Loucy (cell line): Measurements from ENCODE around the gene ATG13.
A peak's percentile ranks its signal among the peaks of the same experiment; 100 is the strongest.
"Not testable (repeated sequence)": the region's sequence is repeated elsewhere in the genome, so short reads cannot be mapped to it uniquely, and the experiment has no call there.

ENCODE experiments used
- H2AFZ ChIP-seq: fragments of 200-600 bp; sonication (generic); 2 replicates; pipeline ENCODE4 v1.6.0; 2016; ENCODE audit warnings: antibody characterized with exemption, mild to moderate bottlenecking, low read length, moderate library complexity
- H3F3A ChIP-seq: fragments of 200-600 bp; 2 replicates; pipeline ENCODE4 v1.6.0; 2016; ENCODE audit warnings: antibody characterized with exemption, low read depth, mild to moderate bottlenecking
- H3K27me3 ChIP-seq: fragments of 200-600 bp; sonication (generic); 2 replicates; pipeline ENCODE4 v1.6.1; 2014; ENCODE audit warnings: low read length, mild to moderate bottlenecking; ENCODE audit not compliant: insufficient read depth, poor library complexity, severe bottlenecking
- H3K36me3 ChIP-seq: fragments of 200-600 bp; sonication (generic); 2 replicates; pipeline ENCODE4 v1.6.1; 2016; ENCODE audit warnings: low read length; ENCODE audit not compliant: insufficient read depth
- H3K4me1 ChIP-seq: fragments of 200-600 bp; sonication (generic); 2 replicates; pipeline ENCODE4 v1.5.1; 2014; ENCODE audit warnings: low read length, mild to moderate bottlenecking; ENCODE audit not compliant: insufficient read depth, poor library complexity, severe bottlenecking
- H3K4me2 ChIP-seq: fragments of 200-600 bp; sonication (generic); 2 replicates; pipeline ENCODE4 v1.6.0; 2014; ENCODE audit warnings: antibody characterized with exemption, low read length, low read depth, mild to moderate bottlenecking; ENCODE audit not compliant: poor library complexity, severe bottlenecking
- H3K4me3 ChIP-seq: fragments of 200-600 bp; sonication (generic); 2 replicates; pipeline ENCODE4 v1.5.1; 2014; ENCODE audit warnings: low read length, mild to moderate bottlenecking, mixed read lengths; ENCODE audit not compliant: poor library complexity, severe bottlenecking
- H3K79me2 ChIP-seq: fragments of 200-600 bp; sonication (generic); 2 replicates; pipeline ENCODE4 v1.6.1; 2014; ENCODE audit warnings: low read length; ENCODE audit not compliant: insufficient read depth
- H3K9ac ChIP-seq: fragments of 200-600 bp; sonication (generic); 2 replicates; pipeline ENCODE4 v1.6.0; 2014; ENCODE audit warnings: mild to moderate bottlenecking, low read depth, low read length, moderate library complexity; ENCODE audit not compliant: poor library complexity, severe bottlenecking
- H3K9me2 ChIP-seq: fragments of 200-600 bp; sonication (generic); replicated peaks from 2 replicates; pipeline ENCODE4 v1.6.1; 2016; ENCODE audit warnings: low read depth, low read length, mixed read lengths
- H3K9me3 ChIP-seq: fragments of 200-600 bp; sonication (generic); 2 replicates; pipeline ENCODE4 v1.6.1; 2014; ENCODE audit warnings: mild to moderate bottlenecking, antibody characterized with exemption, low read length, low read depth; ENCODE audit not compliant: insufficient read depth
- H4K20me1 ChIP-seq: fragments of 200-600 bp; sonication (generic); 2 replicates; pipeline ENCODE4 v1.6.0; 2014; ENCODE audit warnings: antibody characterized with exemption, low read length, mild to moderate bottlenecking; ENCODE audit not compliant: insufficient read depth, poor library complexity, severe bottlenecking
- CTCF ChIP-seq: fragments of 200-600 bp; sonication (generic); conservative IDR thresholded peaks from 2 replicates; pipeline ENCODE4 v1.5.1; 2014; ENCODE audit warnings: mild to moderate bottlenecking, antibody characterized with exemption, low read length
- EZH2phosphoT487 ChIP-seq: fragments of 200-600 bp; IDR thresholded peaks from 2 replicates; pipeline ENCODE4 v1.6.1; 2018; ENCODE audit warnings: antibody characterized with exemption, mild to moderate bottlenecking, moderate library complexity, borderline replicate concordance

ATG13 gene

GRCh38 chr11:46668480-46669085, 51.2 kb downstream of the ATG13 start:
- H3K9me3 ChIP-seq = no peaks in the 10 kb centered on the region
- H3K4me3 ChIP-seq = no peak overlapping the region
- H3K79me2 ChIP-seq = peaks cover 8% of the 10 kb centered on the region; the same call in 1 of the 2 replicates
- H2AFZ ChIP-seq = no peak overlapping the region
- H3K9ac ChIP-seq = no peak overlapping the region
- TF ChIP-seq CTCF = no peak
- TF ChIP-seq EZH2phosphoT487 = no peak
- no peaks in the 10 kb centered on the region for H3K9me2 ChIP-seq
- H3K4me2 ChIP-seq = no peak overlapping the region
- peaks cover 19% of the 10 kb centered on the region for H3F3A ChIP-seq
- no peaks in the 10 kb centered on the region for H4K20me1 ChIP-seq
- peaks cover 57% of the 10 kb centered on the region for H3K4me1 ChIP-seq
- H3K27me3 ChIP-seq = no peaks in the 10 kb centered on the region
- H3K36me3 ChIP-seq = peaks cover 61% of the 10 kb centered on the region; the same call in 1 of the 2 replicates

- H3K9me2 ChIP-seq = no peaks in the 10 kb centered on the region
- H2AFZ ChIP-seq = no peak overlapping the region
- H3F3A ChIP-seq = peaks cover 24% of the 10 kb centered on the region
- H3K4me2 ChIP-seq = peak overlapping the region; percentile 75
- H3K9ac ChIP-seq = peak overlapping the region; percentile 65
- peaks cover 51% of the 10 kb centered on the region; the same call in 1 of the 2 replicates for H3K36me3 ChIP-seq
- no peak overlapping the region for H3K4me3 ChIP-seq
- H3K27me3 ChIP-seq = no peaks in the 10 kb centered on the region
- peak; percentile 80 for TF ChIP-seq CTCF
- no peak for TF ChIP-seq EZH2phosphoT487
- H3K4me1 ChIP-seq = peaks cover 67% of the 10 kb centered on the region
- peaks cover 8% of the 10 kb centered on the region; the same call in 1 of the 2 replicates for H3K79me2 ChIP-seq
- no peaks in the 10 kb centered on the region for H4K20me1 ChIP-seq
- H3K9me3 ChIP-seq = no peaks in the 10 kb centered on the region
Measured at GRCh38 chr11:46669711-46670139, 52.4 kb downstream of the ATG13 start.

- not testable (repeated sequence) for H3K9me3 ChIP-seq, H3K79me2 ChIP-seq, H4K20me1 ChIP-seq, H2AFZ ChIP-seq, H3K27me3 ChIP-seq, H3K9me2 ChIP-seq
- Histone ChIP-seq H3K9ac (peak overlapping the region; percentile 65), H3K4me2 (peak overlapping the region; percentile 75), H3K4me3 (peak overlapping the region; percentile 46), H3K4me1 (peaks cover 75% of the 10 kb centered on the region), H3F3A (peaks cover 31% of the 10 kb centered on the region), H3K36me3 (peaks cover 43% of the 10 kb centered on the region; the same call in 1 of the 2 replicates)
Measured at GRCh38 chr11:46670521-46670920, 53.2 kb downstream of the ATG13 start.

- H3K36me3 ChIP-seq = peaks cover 44% of the 10 kb centered on the region; the same call in 1 of the 2 replicates
Measured at GRCh38 chr11:46671958-46672315, 54.6 kb downstream of the ATG13 start.

More at GRCh38 chr11:46671958-46672315, 54.6 kb downstream of the ATG13 start:
- H3K4me1 ChIP-seq = peaks cover 79% of the 10 kb centered on the region
- H2AFZ ChIP-seq = no peak overlapping the region
- peak overlapping the region; percentile 75 for H3K4me2 ChIP-seq
- H3K9me3 ChIP-seq = no peaks in the 10 kb centered on the region
- no peaks in the 10 kb centered on the region for H3K9me2 ChIP-seq
- peak overlapping the region; percentile 57 for H3K4me3 ChIP-seq
- H3K79me2 ChIP-seq = peaks cover 8% of the 10 kb centered on the region; the same call in 1 of the 2 replicates
- no peaks in the 10 kb centered on the region for H3K27me3 ChIP-seq
- peak overlapping the region; percentile 76 for H3K9ac ChIP-seq
- no peak for TF ChIP-seq CTCF
- TF ChIP-seq EZH2phosphoT487 = no peak
- no peaks in the 10 kb centered on the region for H4K20me1 ChIP-seq
- peaks cover 35% of the 10 kb centered on the region for H3F3A ChIP-seq
